NT2/D1 (cell line): ENCODE measurements around the gene IRF1.

ENCODE experiments used
- SUZ12 ChIP-seq: IDR thresholded peaks from 2 replicates; pipeline ENCODE4 v1.6.1; 2011; ENCODE audit not compliant: insufficient read length, insufficient read depth; ENCODE audit errors: extremely low read depth
- YY1 ChIP-seq: IDR thresholded peaks from 2 replicates; pipeline ENCODE4 v1.6.1; 2011; ENCODE audit not compliant: insufficient read length, insufficient read depth
- ZNF274 ChIP-seq: IDR thresholded peaks from 2 replicates; pipeline ENCODE4 v1.6.1; 2011; ENCODE audit warnings: mild to moderate bottlenecking, low read depth, low read length

- TF ChIP-seq SUZ12 = no peak
- no peak for TF ChIP-seq YY1
- TF ChIP-seq ZNF274 = no peak
Observed at GRCh38 chr5:132469380-132470009, 21.1 kb downstream of the IRF1 start.
